Measurements from ENCODE around the gene AMELY.

- TF ChIP-seq CTCF (IDR thresholded peaks at IDR 0.05) (peak in 1 of 4 experiments; percentile 17), POLR2A (IDR thresholded peaks at IDR 0.05) (peak; percentile 46)
Measured at GRCh38 chrY:6910372-6911252, 940 bp downstream of the AMELY start, which contains the start of gene TBL1Y.
